NB4 (cell line): Measurements from ENCODE around the gene CCDC171.

Experiments used
- CTCF ChIP-seq: IDR thresholded peaks from one replicate; pipeline ENCODE4 v1.5.1; 2012; ENCODE audit warnings: low read depth, low read length
- MAX ChIP-seq: IDR thresholded peaks from 2 replicates; pipeline ENCODE4 v1.6.1; 2011; ENCODE audit warnings: low read depth, low read length
- MYC ChIP-seq: IDR thresholded peaks from 2 replicates; pipeline ENCODE4 v1.6.1; 2011; ENCODE audit warnings: low read depth, low read length
- POLR2A ChIP-seq: IDR thresholded peaks from 2 replicates; pipeline ENCODE4 v1.6.1; 2011; ENCODE audit warnings: mild to moderate bottlenecking; ENCODE audit not compliant: insufficient read length; ENCODE audit errors: extremely low read depth

- no peak for TF ChIP-seq CTCF
- TF ChIP-seq POLR2A, result no peak
- TF ChIP-seq MAX, result no peak
- no peak for TF ChIP-seq MYC
Observed at GRCh38 chr9:15785584-15785983, 232.7 kb downstream of the CCDC171 start.
